ENCODE results near the gene TMEM158. TPM values are rescaled to one million over a fixed set of nuclear protein-coding genes. Genes with fewer than 3 reads are reported as not detected.

TMEM158 gene
- total and polyA plus RNA-seq, 2 of the 8 experiments (the other 6 are each of a cell fraction or from before 2014, with no cell fraction given), result 6.8 to 30.3 TPM

DNA sequence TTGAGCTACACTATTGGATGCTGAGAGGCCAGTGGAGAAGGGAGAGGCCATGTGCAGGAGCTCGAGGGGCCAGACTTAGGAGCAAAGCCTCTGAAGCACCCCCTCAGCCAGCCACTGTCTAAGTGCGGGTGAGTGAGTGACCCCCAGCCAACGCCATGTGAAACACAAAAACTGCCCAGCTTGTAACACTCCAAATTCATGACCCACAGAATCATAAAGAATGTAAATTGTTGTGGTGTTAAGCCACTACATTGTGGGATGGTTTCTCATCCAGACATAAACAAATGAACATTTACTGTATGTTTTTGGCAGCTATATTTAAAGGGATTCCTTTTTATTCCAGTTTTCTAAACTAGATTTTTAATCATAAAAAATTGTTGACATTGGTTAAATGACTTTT, 27.2 kb upstream of the TMEM158 start (continued):
- TF ChIP-seq, protein P1, sequence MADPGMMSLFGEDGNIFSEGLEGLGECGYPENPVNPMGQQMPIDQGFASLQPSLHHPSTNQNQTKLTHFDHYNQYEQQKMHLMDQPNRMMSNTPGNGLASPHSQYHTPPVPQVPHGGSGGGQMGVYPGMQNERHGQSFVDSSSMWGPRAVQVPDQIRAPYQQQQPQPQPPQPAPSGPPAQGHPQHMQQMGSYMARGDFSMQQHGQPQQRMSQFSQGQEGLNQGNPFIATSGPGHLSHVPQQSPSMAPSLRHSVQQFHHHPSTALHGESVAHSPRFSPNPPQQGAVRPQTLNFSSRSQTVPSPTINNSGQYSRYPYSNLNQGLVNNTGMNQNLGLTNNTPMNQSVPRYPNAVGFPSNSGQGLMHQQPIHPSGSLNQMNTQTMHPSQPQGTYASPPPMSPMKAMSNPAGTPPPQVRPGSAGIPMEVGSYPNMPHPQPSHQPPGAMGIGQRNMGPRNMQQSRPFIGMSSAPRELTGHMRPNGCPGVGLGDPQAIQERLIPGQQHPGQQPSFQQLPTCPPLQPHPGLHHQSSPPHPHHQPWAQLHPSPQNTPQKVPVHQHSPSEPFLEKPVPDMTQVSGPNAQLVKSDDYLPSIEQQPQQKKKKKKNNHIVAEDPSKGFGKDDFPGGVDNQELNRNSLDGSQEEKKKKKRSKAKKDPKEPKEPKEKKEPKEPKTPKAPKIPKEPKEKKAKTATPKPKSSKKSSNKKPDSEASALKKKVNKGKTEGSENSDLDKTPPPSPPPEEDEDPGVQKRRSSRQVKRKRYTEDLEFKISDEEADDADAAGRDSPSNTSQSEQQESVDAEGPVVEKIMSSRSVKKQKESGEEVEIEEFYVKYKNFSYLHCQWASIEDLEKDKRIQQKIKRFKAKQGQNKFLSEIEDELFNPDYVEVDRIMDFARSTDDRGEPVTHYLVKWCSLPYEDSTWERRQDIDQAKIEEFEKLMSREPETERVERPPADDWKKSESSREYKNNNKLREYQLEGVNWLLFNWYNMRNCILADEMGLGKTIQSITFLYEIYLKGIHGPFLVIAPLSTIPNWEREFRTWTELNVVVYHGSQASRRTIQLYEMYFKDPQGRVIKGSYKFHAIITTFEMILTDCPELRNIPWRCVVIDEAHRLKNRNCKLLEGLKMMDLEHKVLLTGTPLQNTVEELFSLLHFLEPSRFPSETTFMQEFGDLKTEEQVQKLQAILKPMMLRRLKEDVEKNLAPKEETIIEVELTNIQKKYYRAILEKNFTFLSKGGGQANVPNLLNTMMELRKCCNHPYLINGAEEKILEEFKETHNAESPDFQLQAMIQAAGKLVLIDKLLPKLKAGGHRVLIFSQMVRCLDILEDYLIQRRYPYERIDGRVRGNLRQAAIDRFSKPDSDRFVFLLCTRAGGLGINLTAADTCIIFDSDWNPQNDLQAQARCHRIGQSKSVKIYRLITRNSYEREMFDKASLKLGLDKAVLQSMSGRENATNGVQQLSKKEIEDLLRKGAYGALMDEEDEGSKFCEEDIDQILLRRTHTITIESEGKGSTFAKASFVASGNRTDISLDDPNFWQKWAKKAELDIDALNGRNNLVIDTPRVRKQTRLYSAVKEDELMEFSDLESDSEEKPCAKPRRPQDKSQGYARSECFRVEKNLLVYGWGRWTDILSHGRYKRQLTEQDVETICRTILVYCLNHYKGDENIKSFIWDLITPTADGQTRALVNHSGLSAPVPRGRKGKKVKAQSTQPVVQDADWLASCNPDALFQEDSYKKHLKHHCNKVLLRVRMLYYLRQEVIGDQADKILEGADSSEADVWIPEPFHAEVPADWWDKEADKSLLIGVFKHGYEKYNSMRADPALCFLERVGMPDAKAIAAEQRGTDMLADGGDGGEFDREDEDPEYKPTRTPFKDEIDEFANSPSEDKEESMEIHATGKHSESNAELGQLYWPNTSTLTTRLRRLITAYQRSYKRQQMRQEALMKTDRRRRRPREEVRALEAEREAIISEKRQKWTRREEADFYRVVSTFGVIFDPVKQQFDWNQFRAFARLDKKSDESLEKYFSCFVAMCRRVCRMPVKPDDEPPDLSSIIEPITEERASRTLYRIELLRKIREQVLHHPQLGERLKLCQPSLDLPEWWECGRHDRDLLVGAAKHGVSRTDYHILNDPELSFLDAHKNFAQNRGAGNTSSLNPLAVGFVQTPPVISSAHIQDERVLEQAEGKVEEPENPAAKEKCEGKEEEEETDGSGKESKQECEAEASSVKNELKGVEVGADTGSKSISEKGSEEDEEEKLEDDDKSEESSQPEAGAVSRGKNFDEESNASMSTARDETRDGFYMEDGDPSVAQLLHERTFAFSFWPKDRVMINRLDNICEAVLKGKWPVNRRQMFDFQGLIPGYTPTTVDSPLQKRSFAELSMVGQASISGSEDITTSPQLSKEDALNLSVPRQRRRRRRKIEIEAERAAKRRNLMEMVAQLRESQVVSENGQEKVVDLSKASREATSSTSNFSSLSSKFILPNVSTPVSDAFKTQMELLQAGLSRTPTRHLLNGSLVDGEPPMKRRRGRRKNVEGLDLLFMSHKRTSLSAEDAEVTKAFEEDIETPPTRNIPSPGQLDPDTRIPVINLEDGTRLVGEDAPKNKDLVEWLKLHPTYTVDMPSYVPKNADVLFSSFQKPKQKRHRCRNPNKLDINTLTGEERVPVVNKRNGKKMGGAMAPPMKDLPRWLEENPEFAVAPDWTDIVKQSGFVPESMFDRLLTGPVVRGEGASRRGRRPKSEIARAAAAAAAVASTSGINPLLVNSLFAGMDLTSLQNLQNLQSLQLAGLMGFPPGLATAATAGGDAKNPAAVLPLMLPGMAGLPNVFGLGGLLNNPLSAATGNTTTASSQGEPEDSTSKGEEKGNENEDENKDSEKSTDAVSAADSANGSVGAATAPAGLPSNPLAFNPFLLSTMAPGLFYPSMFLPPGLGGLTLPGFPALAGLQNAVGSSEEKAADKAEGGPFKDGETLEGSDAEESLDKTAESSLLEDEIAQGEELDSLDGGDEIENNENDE (IDR thresholded peaks at IDR 0.05; ENCODE audit: insufficient replicate concordance, low read length), result no peak
- TF ChIP-seq YY1 (IDR thresholded peaks at IDR 0.05; ENCODE audit: low read depth, low read length) (no peak), SP4 (IDR thresholded peaks at IDR 0.05; ENCODE audit: low read length) (no peak), CEBPB (IDR thresholded peaks at IDR 0.05; ENCODE audit: low read depth, low read length) (no peak), SIN3A (conservative IDR thresholded peaks at IDR 0.05 in 1 of 2, IDR thresholded peaks at IDR 0.05 in 1 of 2; ENCODE audit: low read depth in 1 of 2, low read length in 2 of 2) (no peak), GTF2F1 (IDR thresholded peaks at IDR 0.05; ENCODE audit: borderline replicate concordance, low read depth, low read length) (no peak), ZNF274 (IDR thresholded peaks at IDR 0.05; ENCODE audit: borderline replicate concordance, extremely low read depth, low read length) (no peak), BCL11A (IDR thresholded peaks at IDR 0.05; ENCODE audit: low read depth in 2 of 2, low read length in 2 of 2) (no peak), TAF1 (IDR thresholded peaks at IDR 0.05; ENCODE audit: low read depth, low read length) (no peak), CREB1 (IDR thresholded peaks at IDR 0.05) (no peak)
- TF ChIP-seq, protein P2, sequence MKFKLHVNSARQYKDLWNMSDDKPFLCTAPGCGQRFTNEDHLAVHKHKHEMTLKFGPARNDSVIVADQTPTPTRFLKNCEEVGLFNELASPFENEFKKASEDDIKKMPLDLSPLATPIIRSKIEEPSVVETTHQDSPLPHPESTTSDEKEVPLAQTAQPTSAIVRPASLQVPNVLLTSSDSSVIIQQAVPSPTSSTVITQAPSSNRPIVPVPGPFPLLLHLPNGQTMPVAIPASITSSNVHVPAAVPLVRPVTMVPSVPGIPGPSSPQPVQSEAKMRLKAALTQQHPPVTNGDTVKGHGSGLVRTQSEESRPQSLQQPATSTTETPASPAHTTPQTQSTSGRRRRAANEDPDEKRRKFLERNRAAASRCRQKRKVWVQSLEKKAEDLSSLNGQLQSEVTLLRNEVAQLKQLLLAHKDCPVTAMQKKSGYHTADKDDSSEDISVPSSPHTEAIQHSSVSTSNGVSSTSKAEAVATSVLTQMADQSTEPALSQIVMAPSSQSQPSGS (IDR thresholded peaks at IDR 0.05; ENCODE audit: low read length), result no peak

Measured in H1 (cell line).